Measurements from ENCODE around the gene KDM4D.
"Not testable (repeated sequence)": the region's sequence is repeated elsewhere in the genome, so short reads cannot be mapped to it uniquely, and the experiment has no call there.

KDM4D gene

DNA sequence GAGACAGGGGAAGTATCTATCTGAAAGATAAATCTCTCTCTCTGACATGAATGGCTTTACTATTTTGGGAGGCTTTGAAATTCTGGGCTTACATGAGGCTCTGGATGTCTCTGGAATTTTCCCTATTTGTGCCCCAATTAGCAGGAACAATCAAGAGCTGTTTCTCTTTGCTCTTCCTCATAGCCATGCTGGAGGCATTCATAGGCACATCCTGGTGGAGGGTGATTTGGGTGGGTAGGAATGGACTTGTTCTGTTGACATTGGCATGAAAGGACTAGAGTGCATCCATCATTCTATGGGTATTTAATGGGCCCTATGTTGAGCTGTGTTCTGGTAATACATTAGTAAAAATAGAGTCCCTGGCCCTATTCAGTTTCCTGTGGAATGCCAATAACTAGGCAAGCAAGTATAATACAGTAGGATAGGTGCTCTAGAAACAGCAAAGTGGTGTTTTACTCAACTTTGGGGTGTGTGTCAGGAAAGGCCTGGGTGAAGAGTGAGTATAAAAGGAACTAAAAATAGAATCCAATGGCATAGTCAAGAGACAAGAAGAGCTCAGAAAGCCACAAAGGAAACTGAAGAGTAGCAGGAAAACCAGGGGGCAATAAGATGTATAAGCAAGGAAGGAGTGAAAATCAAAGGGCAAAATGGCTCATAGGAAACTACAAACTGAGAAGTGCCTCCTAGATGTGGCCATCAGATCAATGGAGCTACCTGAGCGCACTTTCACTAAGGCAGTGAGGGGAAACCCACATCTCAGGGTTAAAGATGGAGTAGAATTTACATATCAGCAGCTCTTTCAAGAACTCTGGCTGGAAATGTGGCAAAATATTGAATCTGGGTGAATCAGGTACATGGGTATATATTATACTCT lies 45.2 kb upstream of the KDM4D start:
- in situ Hi-C loops (cut with MboI; ENCODE audit: low pct_unique_long_range_greater_than_20kb, low sequenced_read_pairs, unreplicated experiment), result no loop called here
- TF ChIP-seq, protein P1, sequence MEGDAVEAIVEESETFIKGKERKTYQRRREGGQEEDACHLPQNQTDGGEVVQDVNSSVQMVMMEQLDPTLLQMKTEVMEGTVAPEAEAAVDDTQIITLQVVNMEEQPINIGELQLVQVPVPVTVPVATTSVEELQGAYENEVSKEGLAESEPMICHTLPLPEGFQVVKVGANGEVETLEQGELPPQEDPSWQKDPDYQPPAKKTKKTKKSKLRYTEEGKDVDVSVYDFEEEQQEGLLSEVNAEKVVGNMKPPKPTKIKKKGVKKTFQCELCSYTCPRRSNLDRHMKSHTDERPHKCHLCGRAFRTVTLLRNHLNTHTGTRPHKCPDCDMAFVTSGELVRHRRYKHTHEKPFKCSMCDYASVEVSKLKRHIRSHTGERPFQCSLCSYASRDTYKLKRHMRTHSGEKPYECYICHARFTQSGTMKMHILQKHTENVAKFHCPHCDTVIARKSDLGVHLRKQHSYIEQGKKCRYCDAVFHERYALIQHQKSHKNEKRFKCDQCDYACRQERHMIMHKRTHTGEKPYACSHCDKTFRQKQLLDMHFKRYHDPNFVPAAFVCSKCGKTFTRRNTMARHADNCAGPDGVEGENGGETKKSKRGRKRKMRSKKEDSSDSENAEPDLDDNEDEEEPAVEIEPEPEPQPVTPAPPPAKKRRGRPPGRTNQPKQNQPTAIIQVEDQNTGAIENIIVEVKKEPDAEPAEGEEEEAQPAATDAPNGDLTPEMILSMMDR (IDR thresholded peaks at IDR 0.05; ENCODE audit: extremely low read depth, insufficient read depth, missing control alignments), result no peak
- DNase-seq (ENCODE audit: low spot score), result no peak

DNA sequence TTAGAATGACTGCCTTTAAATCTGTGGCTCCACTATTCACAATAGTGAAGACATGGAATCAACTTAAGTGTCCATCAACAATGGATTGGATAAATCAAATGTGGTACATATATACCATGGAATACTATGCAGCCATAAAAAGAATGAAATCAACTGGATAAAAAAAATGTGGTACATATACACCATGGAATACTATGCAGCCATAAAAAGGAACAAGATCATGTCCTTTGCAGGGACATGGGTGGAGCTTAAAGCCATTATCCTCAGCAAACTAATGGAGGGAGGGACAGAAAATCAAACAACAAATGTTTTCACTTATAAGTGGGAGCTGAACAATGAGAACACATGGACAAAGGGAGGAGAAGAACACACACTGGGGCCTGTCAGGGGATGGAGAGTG lies 41.4 kb upstream of the KDM4D start:
- in situ Hi-C loops (cut with MboI; ENCODE audit: low pct_unique_long_range_greater_than_20kb, low sequenced_read_pairs, unreplicated experiment); DNase-seq (ENCODE audit: low spot score): not testable (repeated sequence)

DNA sequence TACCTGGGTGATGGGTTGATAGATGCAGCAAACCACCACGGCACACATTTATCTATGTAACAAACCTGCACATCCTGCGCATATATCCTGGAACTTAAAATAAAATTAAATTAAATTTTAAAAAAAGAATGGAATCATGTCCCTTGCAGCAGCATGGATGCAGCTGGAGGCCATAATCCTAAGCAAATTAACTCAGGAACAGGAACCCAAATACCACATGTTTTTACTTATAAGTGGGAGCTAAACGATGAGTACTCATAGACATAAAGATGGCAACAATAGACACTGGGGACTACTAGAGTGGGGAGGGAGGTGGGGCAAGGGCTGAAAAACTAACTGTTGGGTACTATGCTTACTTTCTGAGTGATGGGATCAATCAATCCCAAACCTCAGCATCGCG lies 41.0 kb upstream of the KDM4D start:
- TF ChIP-seq, protein P1 (IDR thresholded peaks at IDR 0.05; ENCODE audit: extremely low read depth, insufficient read depth, missing control alignments), result no peak
- in situ Hi-C loops (cut with MboI; ENCODE audit: low pct_unique_long_range_greater_than_20kb, low sequenced_read_pairs, unreplicated experiment), result no loop called here
- DNase-seq (ENCODE audit: low spot score), result no peak

DNA sequence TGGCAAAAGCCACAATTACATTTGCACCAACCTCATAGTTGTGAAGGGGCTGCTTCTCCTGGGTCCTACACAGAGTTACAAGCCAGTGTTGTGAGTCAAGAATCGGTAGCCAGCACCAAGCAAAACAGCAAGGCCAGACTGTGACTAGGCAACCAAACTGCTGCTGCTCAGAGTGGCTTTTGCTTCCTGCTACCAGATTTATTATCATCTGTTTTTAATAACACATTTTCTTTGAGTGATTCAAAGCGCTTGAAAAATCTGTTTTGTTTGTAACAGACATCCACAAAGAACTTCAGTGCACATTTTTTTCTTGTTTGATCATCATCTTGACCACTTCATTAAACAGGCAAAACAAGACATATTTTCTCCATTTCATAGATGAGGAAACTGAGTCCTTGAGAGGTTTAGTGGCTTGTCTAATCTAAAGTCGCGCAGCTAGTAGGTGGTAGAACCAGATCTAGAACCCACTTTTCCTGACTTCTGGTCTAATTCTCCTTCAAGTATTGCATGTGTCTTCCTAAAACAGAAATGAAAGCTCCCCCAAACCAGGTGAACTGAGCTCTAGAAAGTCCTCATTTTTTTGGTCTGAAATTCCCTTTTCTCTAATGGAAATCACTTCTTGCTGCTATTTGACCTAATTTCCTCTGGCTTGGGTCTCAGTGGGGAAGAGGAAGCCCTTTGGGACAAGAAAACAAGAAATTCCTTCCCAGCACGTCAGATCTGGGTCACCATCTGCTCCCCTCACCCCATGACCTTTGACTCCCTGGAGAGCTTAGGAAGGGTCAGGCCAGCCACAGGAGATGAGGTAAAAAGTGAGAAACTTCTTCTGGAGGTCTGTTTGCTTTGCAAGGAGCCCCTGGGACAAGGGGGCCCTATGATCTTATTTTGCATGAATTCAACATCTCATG lies 40.0 kb upstream of the KDM4D start:
- no peak for DNase-seq (ENCODE audit: low spot score)
- TF ChIP-seq, protein P1 (IDR thresholded peaks at IDR 0.05; ENCODE audit: extremely low read depth, insufficient read depth, missing control alignments), result no peak
- in situ Hi-C loops (cut with MboI; ENCODE audit: low pct_unique_long_range_greater_than_20kb, low sequenced_read_pairs, unreplicated experiment), result no loop called here

DNA sequence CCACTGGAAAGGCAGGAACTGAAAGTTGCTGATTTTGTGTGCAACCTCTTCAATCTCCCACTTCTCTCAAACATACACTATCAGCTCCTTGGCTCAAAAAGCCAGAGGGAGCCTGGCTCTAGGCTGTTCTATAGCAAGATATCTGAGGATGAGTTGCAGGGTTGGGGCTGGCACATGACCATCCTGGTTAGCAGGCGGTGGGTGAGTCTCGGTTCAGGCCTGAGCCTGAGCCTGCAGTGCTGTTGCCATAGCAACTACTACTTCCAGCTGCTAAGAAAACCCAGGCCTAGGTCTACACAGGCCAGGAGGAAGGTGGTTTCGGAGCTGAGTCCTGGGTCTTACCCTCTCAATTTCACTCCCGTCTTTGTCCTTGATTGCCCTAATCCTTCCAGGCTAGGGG lies 39.1 kb upstream of the KDM4D start:
- TF ChIP-seq, protein P1 (IDR thresholded peaks at IDR 0.05; ENCODE audit: extremely low read depth, insufficient read depth, missing control alignments), result no peak
- no peak for DNase-seq (ENCODE audit: low spot score)

DNA sequence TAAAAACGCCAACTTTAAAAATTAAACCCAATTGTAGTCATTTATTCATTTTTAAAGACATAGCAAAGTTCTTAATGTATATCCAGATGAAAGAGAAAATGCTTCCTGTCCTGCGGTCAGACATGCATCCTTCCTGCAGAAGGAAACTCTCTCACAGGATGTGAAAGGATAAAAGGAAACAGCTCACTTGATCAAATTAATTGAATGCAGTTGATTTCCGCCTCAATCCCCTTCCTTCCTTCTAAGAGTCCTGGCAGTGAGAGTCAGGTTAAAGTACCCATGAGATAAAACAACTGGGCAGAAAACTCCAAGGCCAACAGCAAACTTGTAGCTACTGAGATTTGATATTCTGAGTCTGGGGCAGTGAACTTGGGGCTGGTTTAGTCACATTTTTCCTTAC lies 38.7 kb upstream of the KDM4D start:
- DNase-seq (ENCODE audit: low spot score), result no peak
- TF ChIP-seq, protein P1 (IDR thresholded peaks at IDR 0.05; ENCODE audit: extremely low read depth, insufficient read depth, missing control alignments), result no peak
- in situ Hi-C loops (cut with MboI; ENCODE audit: low pct_unique_long_range_greater_than_20kb, low sequenced_read_pairs, unreplicated experiment), result no loop called here

More for the DNA sequence above, 39.1 kb upstream of the KDM4D start:
- in situ Hi-C loops (cut with MboI; ENCODE audit: low pct_unique_long_range_greater_than_20kb, low sequenced_read_pairs, unreplicated experiment), result no loop called here

Measured in GM13977 (cell line).